OCI-LY7 (cell line): ENCODE results near the gene CUL2.

Source experiments
- CTCF ChIP-seq: fragments of 200-600 bp; sonication (generic); conservative IDR thresholded peaks from 2 replicates; pipeline ENCODE4 v1.5.1; 2014; ENCODE audit warnings: mild to moderate bottlenecking, antibody characterized with exemption, low read length, moderate library complexity, mixed read lengths
- EZH2phosphoT487 ChIP-seq: fragments of 200-600 bp; sonication (generic); IDR thresholded peaks from 2 replicates; pipeline ENCODE4 v1.6.1; 2018; ENCODE audit warnings: low read depth, borderline replicate concordance, mild to moderate bottlenecking, mixed run types, antibody characterized with exemption, low read length, moderate library complexity, mixed read lengths

GRCh38 chr10:34959321-34959720 lies 130.8 kb downstream of the CUL2 start:
- TF ChIP-seq EZH2phosphoT487 = no peak
- TF ChIP-seq CTCF = no peak
